B cell (primary cell): ENCODE measurements around the gene TMEM203. TPM values are rescaled to one million over a fixed set of nuclear protein-coding genes. Genes with fewer than 3 reads are reported as not detected.

Experiments
- ATAC-seq: fragments of 200-7000 bp; cut with Tn5 transposase; one replicate; pipeline ENCODE4 v1.10.0; 2021; ENCODE audit warnings: low read depth, mild to moderate bottlenecking, moderate number of reproducible peaks, moderate library complexity
- CTCF ChIA-PET: fragments of 350-600 bp; sonication (Branson Sonifier 250); formaldehyde crosslinking; loops from one replicate; lab custom pipeline; 2021; ENCODE audit warnings: antibody characterized with exemption, inconsistent platforms; lab: Charles Lee
- POLR2A ChIA-PET: fragments of 350-600 bp; sonication (Branson Sonifier 250); formaldehyde crosslinking; loops from one replicate; lab custom pipeline; 2021; ENCODE audit warnings: antibody characterized with exemption; lab: Charles Lee
- DNase-seq: peaks from one replicate; pipeline ENCODE4 v3.0.0; 2013
- H2AFZ ChIP-seq: 2 replicates; pipeline ENCODE4 v1.6.1; 2012; ENCODE audit warnings: mild to moderate bottlenecking, low read depth, low read length; ENCODE audit not compliant: insufficient read depth, poor library complexity, severe bottlenecking
- H3K27ac ChIP-seq, 2 donors: 1 replicate in 1 of 2; 2 replicates in 1 of 2; pipeline ENCODE4 v1.5.1; 2012 to 2013; ENCODE audit warnings: low read length in 2 of 2, mild to moderate bottlenecking in 2 of 2, moderate library complexity in 1 of 2
- H3K27me3 ChIP-seq, 4 experiments: fragments of 200-600 bp in 1 of 4; sonication (generic) in 1 of 4; replicated peaks in 1 of 4; 1 replicate in 2 of 4; 2 replicates in 2 of 4; pipeline versions ENCODE4 v1.6.1 to v1.7.0; 2013 to 2016; ENCODE audit warnings: low read length in 3 of 4, mild to moderate bottlenecking in 2 of 4, mixed read lengths in 1 of 4, moderate library complexity in 1 of 4; ENCODE audit not compliant: insufficient read depth in 4 of 4, control insufficient read depth in 3 of 4; ENCODE audit errors: control extremely low read depth in 1 of 4
- H3K36me3 ChIP-seq, 2 experiments: replicated peaks in 1 of 2; 1 replicate in 1 of 2; 2 replicates in 1 of 2; pipeline versions ENCODE4 v1.6.1 to v1.7.1; 2013; ENCODE audit warnings: low read length in 1 of 2; ENCODE audit not compliant: insufficient read depth in 2 of 2, control insufficient read depth in 1 of 2; ENCODE audit errors: control extremely low read depth in 1 of 2, extremely low read depth in 1 of 2
- H3K4me1 ChIP-seq, 2 donors: fragments of 200-600 bp in 1 of 2; sonication (generic) in 1 of 2; 1 replicate in 1 of 2; 2 replicates in 1 of 2; pipeline versions ENCODE4 v1.5.1 to v1.6.1; 2013 to 2017; ENCODE audit warnings: low read length in 2 of 2; ENCODE audit not compliant: control insufficient read depth in 2 of 2, insufficient read depth in 2 of 2
- H3K4me2 ChIP-seq: replicated peaks from 2 replicates; pipeline ENCODE3; 2012; ENCODE audit warnings: mild to moderate bottlenecking, low read depth, low read length; ENCODE audit not compliant: poor library complexity, severe bottlenecking
- H3K4me3 ChIP-seq, 5 experiments: fragments of 200-600 bp in 1 of 5; sonication (generic) in 1 of 5; 1 replicate in 3 of 5; 2 replicates in 2 of 5; pipeline versions ENCODE4 v1.5.1 to v1.7.0; 2011 to 2016; ENCODE audit warnings: low read length in 4 of 5, mild to moderate bottlenecking in 4 of 5, low read depth in 2 of 5, control low read depth in 1 of 5, moderate library complexity in 1 of 5; ENCODE audit not compliant: insufficient read depth in 1 of 5; ENCODE audit errors: control extremely low read depth in 1 of 5, extremely low read depth in 1 of 5
- H3K79me2 ChIP-seq: fragments of 200-600 bp; sonication (generic); one replicate; pipeline ENCODE4 v1.6.0; 2016; ENCODE audit warnings: low read length; ENCODE audit not compliant: control insufficient read depth, insufficient read depth
- H3K9ac ChIP-seq: fragments of 200-600 bp; sonication (generic); 2 replicates; pipeline ENCODE4 v1.6.1; 2017; ENCODE audit warnings: mild to moderate bottlenecking, low read length, moderate library complexity
- H3K9me3 ChIP-seq, 3 donors: one replicate each; pipeline versions ENCODE4 v1.6.1 to v1.7.1; 2013; ENCODE audit warnings: low read length in 2 of 3; ENCODE audit not compliant: control insufficient read depth in 2 of 3, insufficient read depth in 1 of 3; ENCODE audit errors: control extremely low read depth in 1 of 3
- H4K20me1 ChIP-seq: 2 replicates; pipeline ENCODE4 v1.6.0; 2012; ENCODE audit warnings: mild to moderate bottlenecking, low read length; ENCODE audit not compliant: insufficient read depth, control insufficient read depth, poor library complexity, severe bottlenecking
- H3K27ac Mint-ChIP-seq: one replicate; pipeline ENCODE4 v1.8.0; 2021; ENCODE audit warnings: mixed read lengths
- H3K27me3 Mint-ChIP-seq: one replicate; pipeline ENCODE4 v1.8.0; 2021; ENCODE audit warnings: mixed read lengths
- H3K4me1 Mint-ChIP-seq: one replicate; pipeline ENCODE4 v1.8.0; 2021; ENCODE audit warnings: mixed read lengths
- H3K4me3 Mint-ChIP-seq: one replicate; pipeline ENCODE4 v1.8.0; 2021; ENCODE audit warnings: mixed read lengths
- H3K9me3 Mint-ChIP-seq: one replicate; pipeline ENCODE4 v1.8.0; 2022; ENCODE audit warnings: mixed read lengths; ENCODE audit not compliant: insufficient read depth
- EZH2 ChIP-seq: IDR thresholded peaks from 2 replicates; pipeline ENCODE4 v1.6.1; 2012; ENCODE audit warnings: borderline replicate concordance, low read depth, mild to moderate bottlenecking, moderate library complexity, low read length; ENCODE audit not compliant: insufficient read depth, poor library complexity, severe bottlenecking
- WGBS: methylation state at CpG from one replicate; pipeline ENCODE4 v1.1.5; 2013; ENCODE audit warnings: missing lambda C conversion rate; ENCODE audit not compliant: insufficient coverage; 5-methylcytosine and 5-hydroxymethylcytosine counted together
- intact Hi-C: fragments of 100-400 bp; cut with micrococcal nuclease; formaldehyde crosslinking; loops from one replicate; pipeline ENCODE4 v1.10.0; 2022
- polyA plus RNA-seq: library from polyadenylated mRNA; depleted of rRNA; stranded (reverse); fragments of >200 nt; gene quantifications from 2 replicates; pipeline ENCODE4 v1.2.3, GENCODE V29; 2012
- total RNA-seq, 2 donors: library from RNA; stranded (reverse); fragments of 120-200 nt in 1 of 2; gene quantifications; 1 replicate in 1 of 2; 2 replicates in 1 of 2; pipeline versions ENCODE4 v1.2.3 to v1.2.4, GENCODE V29; 2013 to 2022
- TF ChIP-seq, protein P1 (sequence below): fragments of 200-600 bp; IDR thresholded peaks from one replicate; pipeline ENCODE4 v1.8.0; 2022; ENCODE audit warnings: antibody characterized with exemption, mild to moderate bottlenecking

TMEM203 gene
- total and polyA plus RNA-seq, 2 donors (not counting 1 experiment from before 2014, with no cell fraction given): 20.6 to 35.7 TPM

DNA sequence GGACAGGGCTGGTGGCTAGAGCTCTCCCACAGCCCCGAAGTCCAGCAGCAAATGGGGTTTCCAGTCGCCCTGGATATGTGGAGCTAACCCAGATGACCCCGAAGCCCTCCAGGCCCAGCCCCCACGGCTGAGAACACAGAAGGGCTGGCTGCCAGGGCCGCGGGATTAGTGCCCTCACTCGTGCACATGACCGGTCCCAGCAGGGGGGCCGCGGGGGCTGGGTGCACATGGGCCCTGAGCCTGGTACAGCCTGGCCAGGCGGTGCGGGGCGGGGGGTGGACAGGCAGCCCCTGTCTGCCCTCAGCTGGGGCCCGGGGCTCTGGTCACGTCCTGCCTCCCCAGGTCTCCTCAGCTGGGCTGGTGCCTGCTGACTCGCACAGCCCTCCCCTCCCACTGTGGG, 11.1 kb downstream of the TMEM203 start:
- Histone ChIP-seq H3K36me3 (peaks cover 0 to 19% of the 10 kb centered on the region in 2 experiments), H3K27ac (no peak overlapping the region), H3K27me3 (peaks cover 0 to 3% (median 0%) of the 10 kb centered on the region in 4 experiments), H3K4me2 (no peak overlapping the region), H3K4me3 (no peak overlapping the region), H3K9ac (no peak overlapping the region), H3K4me1 (peaks cover 11 to 17% of the 10 kb centered on the region in 2 donors), H2AFZ (no peak overlapping the region), H3K9me3 (no peaks in the 10 kb centered on the region), H4K20me1 (peaks cover 51% of the 10 kb centered on the region), H3K79me2 (peaks cover 91% of the 10 kb centered on the region)
- Mint-ChIP-seq H3K27ac (no peak overlapping the region), H3K27me3 (no peaks in the 10 kb centered on the region), H3K4me1 (peaks cover 11% of the 10 kb centered on the region), H3K9me3 (no peaks in the 10 kb centered on the region), H3K4me3 (no peak overlapping the region)
- ChIA-PET POLR2A (no interaction called here), CTCF (no interaction called here)
- no peak for DNase-seq
- intact Hi-C loops: no loop called here
- WGBS: 94% methylated on average over 16 of the region's 16 CpGs
- no peak for ATAC-seq
- TF ChIP-seq, protein P1, sequence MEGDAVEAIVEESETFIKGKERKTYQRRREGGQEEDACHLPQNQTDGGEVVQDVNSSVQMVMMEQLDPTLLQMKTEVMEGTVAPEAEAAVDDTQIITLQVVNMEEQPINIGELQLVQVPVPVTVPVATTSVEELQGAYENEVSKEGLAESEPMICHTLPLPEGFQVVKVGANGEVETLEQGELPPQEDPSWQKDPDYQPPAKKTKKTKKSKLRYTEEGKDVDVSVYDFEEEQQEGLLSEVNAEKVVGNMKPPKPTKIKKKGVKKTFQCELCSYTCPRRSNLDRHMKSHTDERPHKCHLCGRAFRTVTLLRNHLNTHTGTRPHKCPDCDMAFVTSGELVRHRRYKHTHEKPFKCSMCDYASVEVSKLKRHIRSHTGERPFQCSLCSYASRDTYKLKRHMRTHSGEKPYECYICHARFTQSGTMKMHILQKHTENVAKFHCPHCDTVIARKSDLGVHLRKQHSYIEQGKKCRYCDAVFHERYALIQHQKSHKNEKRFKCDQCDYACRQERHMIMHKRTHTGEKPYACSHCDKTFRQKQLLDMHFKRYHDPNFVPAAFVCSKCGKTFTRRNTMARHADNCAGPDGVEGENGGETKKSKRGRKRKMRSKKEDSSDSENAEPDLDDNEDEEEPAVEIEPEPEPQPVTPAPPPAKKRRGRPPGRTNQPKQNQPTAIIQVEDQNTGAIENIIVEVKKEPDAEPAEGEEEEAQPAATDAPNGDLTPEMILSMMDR: no peak
- no peak for TF ChIP-seq EZH2

DNA sequence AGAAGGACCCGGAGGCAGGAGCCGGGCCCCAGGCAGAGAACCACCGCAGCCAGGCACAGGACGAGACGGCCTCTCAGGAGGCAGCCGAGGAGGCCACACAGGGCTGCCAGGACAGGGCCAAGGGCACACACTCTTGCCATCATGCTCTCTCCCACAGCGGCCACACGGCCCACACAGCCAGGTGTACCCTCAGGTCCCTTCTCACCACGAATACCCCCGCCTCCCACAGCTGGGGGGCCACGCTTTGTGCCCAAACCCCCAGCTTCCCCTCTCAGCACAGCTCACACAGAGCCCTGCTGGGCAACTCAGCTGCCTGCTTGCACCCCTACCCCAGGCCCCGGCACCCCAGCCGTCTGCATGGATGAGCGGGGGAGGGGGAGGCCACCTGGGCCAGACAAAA, 11.7 kb downstream of the TMEM203 start:
- CTCF ChIA-PET: no interaction called here

More for the DNA sequence above, 11.7 kb downstream of the TMEM203 start:
- no peak for TF ChIP-seq EZH2
- TF ChIP-seq, protein P1: no peak
- H3K27me3 ChIP-seq: no peaks in the 10 kb centered on the region
- ATAC-seq (no peak), DNase-seq (no peak)
- H3K9me3 ChIP-seq: no peaks in the 10 kb centered on the region
- no peak overlapping the region for H3K4me2 ChIP-seq
- H3K36me3 ChIP-seq: peaks cover 0 to 19% of the 10 kb centered on the region in 2 experiments
- Mint-ChIP-seq H3K27me3 (no peaks in the 10 kb centered on the region), H3K4me3 (no peak overlapping the region), H3K27ac (peak overlapping the region; percentile 26), H3K9me3 (no peaks in the 10 kb centered on the region), H3K4me1 (peaks cover 16% of the 10 kb centered on the region)
- H3K9ac ChIP-seq: no peak overlapping the region
- WGBS: 88% methylated on average over 13 of the region's 14 CpGs
- no peak overlapping the region for H3K4me3 ChIP-seq
- POLR2A ChIA-PET: no interaction called here
- H3K79me2 ChIP-seq: peaks cover 85% of the 10 kb centered on the region
- no peak overlapping the region for H3K27ac ChIP-seq
- intact Hi-C loops: no loop called here
- no peak overlapping the region for H2AFZ ChIP-seq
- H3K4me1 ChIP-seq: peaks cover 10 to 17% of the 10 kb centered on the region in 2 donors
- H4K20me1 ChIP-seq: peaks cover 51% of the 10 kb centered on the region
